Thyroid gland (tissue), 4 donors: ENCODE results near the gene ANKRD11. TPM values are rescaled to one million over a fixed set of nuclear protein-coding genes. Genes with fewer than 3 reads are reported as not detected.

Source experiments
- DNase-seq, 2 donors: peaks; one replicate each; pipeline ENCODE4 v3.0.0-alpha.2; 2019
- H3K27ac ChIP-seq, 3 donors: fragments of 200-600 bp; sonication (generic); 1 replicate in 2 of 3; 2 replicates in 1 of 3; pipeline ENCODE4 v1.5.1; 2016 to 2019; ENCODE audit warnings: mild to moderate bottlenecking in 1 of 3, moderate library complexity in 1 of 3
- H3K27me3 ChIP-seq: fragments of 200-600 bp; sonication (generic); one replicate; pipeline ENCODE4 v1.5.1; 2019
- H3K36me3 ChIP-seq, 2 donors: fragments of 200-600 bp; sonication (generic); one replicate each; pipeline ENCODE4 v1.5.1; 2016 to 2019
- H3K4me1 ChIP-seq, 2 donors: fragments of 200-600 bp; sonication (generic); one replicate each; pipeline ENCODE4 v1.5.1; 2017 to 2019
- H3K4me3 ChIP-seq, 3 donors: fragments of 200-600 bp; sonication (generic); replicated peaks in 1 of 3; 1 replicate in 2 of 3; 2 replicates in 1 of 3; pipeline ENCODE4 v1.5.1; 2016; ENCODE audit warnings: mild to moderate bottlenecking in 1 of 3
- H3K9me3 ChIP-seq: fragments of 200-600 bp; sonication (generic); one replicate; pipeline ENCODE4 v1.5.1; 2017
- CTCF ChIP-seq, 6 experiments: fragments of 200-600 bp in 3 of 6; fragments of 450-650 bp in 3 of 6; sonication (generic) in 3 of 6; IDR thresholded peaks; one replicate each; pipeline ENCODE4 v1.5.1; 2016 to 2019; ENCODE audit warnings: antibody characterized with exemption in 6 of 6, mild to moderate bottlenecking in 2 of 6, inconsistent platforms in 1 of 6, moderate library complexity in 1 of 6
- POLR2A ChIP-seq, 2 donors: fragments of 450-650 bp; IDR thresholded peaks; one replicate each; pipeline ENCODE4 v1.6.1; 2017; ENCODE audit warnings: antibody characterized with exemption in 2 of 2, mild to moderate bottlenecking in 2 of 2, moderate library complexity in 1 of 2
- WGBS, 2 donors: methylation state at CpG; one replicate each; pipeline ENCODE4 v1.1.5; 2017; 5-methylcytosine and 5-hydroxymethylcytosine counted together
- intact Hi-C: fragments of 100-400 bp; cut with DNase I; formaldehyde crosslinking; loops from one replicate; pipeline ENCODE4 v1.15.1; 2023
- total RNA-seq, 4 donors: library from RNA; depleted of rRNA; stranded (reverse); fragments of >200 nt; gene quantifications; one replicate each; pipeline ENCODE4 v1.2.3, GENCODE V29; 2016

The ANKRD11 gene
- total RNA-seq, 4 donors from 2014 or later: 62.1 to 90.4 (median 75.0) TPM

- TF ChIP-seq POLR2A (IDR thresholded peaks at IDR 0.05) (no peak), CTCF (IDR thresholded peaks at IDR 0.05) (no peak)
- H3K4me1 ChIP-seq: no peaks in the 10 kb centered on the region
- no peak overlapping the region for H3K4me3 ChIP-seq
- H3K27ac ChIP-seq: no peak overlapping the region
- H3K9me3 ChIP-seq: no peaks in the 10 kb centered on the region
- no peak for DNase-seq
- peaks cover 24 to 25% of the 10 kb centered on the region in 2 donors for H3K36me3 ChIP-seq
- WGBS, 2 donors: 96 to 98% methylated on average over 16 of the region's 16 CpGs
- intact Hi-C loops: no loop called here
- H3K27me3 ChIP-seq: no peaks in the 10 kb centered on the region
Observed at GRCh38 chr16:89233678-89234490, 256.5 kb downstream of the ANKRD11 start.

GRCh38 chr16:89232107-89232506, 258.3 kb downstream of the ANKRD11 start:
- Histone ChIP-seq H3K4me1 (no peaks in the 10 kb centered on the region), H3K36me3 (peaks cover 41 to 43% of the 10 kb centered on the region in 2 donors), H3K4me3 (no peak overlapping the region), H3K9me3 (no peaks in the 10 kb centered on the region), H3K27me3 (no peaks in the 10 kb centered on the region), H3K27ac (no peak overlapping the region)
- TF ChIP-seq CTCF (IDR thresholded peaks at IDR 0.05) (no peak), POLR2A (IDR thresholded peaks at IDR 0.05) (no peak)
- intact Hi-C loops: no loop called here
- WGBS, 2 donors: 85% methylated on average over 2 of the region's 2 CpGs; no CpG with 5 or more reads in 1 of the 2 donors
- DNase-seq: no peak

GRCh38 chr16:89230255-89230654, 260.1 kb downstream of the ANKRD11 start:
- H3K27me3 ChIP-seq: no peaks in the 10 kb centered on the region
- no peaks in the 10 kb centered on the region for H3K4me1 ChIP-seq
- intact Hi-C loops: no loop called here
- H3K9me3 ChIP-seq: no peaks in the 10 kb centered on the region
- TF ChIP-seq CTCF (IDR thresholded peaks at IDR 0.05) (no peak), POLR2A (IDR thresholded peaks at IDR 0.05) (no peak)
- H3K4me3 ChIP-seq: no peak overlapping the region
- no peak overlapping the region for H3K27ac ChIP-seq
- H3K36me3 ChIP-seq: peaks cover 52 to 59% of the 10 kb centered on the region in 2 donors
- no peak for DNase-seq
- WGBS, 2 donors: 88 to 94% methylated on average over 5 to 12 of the region's 14 CpGs

GRCh38 chr16:89224665-89225064, 265.7 kb downstream of the ANKRD11 start:
- no peaks in the 10 kb centered on the region for H3K4me1 ChIP-seq
- H3K36me3 ChIP-seq: peaks cover 38 to 55% of the 10 kb centered on the region in 2 donors
- H3K27ac ChIP-seq: no peak overlapping the region
- WGBS, 2 donors: 90 to 94% methylated on average over 9 to 10 of the region's 10 CpGs
- no peak for TF ChIP-seq CTCF (IDR thresholded peaks at IDR 0.05)
- TF ChIP-seq POLR2A (IDR thresholded peaks at IDR 0.05): no peak
- H3K4me3 ChIP-seq: no peak overlapping the region
- intact Hi-C loops: no loop called here
- no peaks in the 10 kb centered on the region for H3K27me3 ChIP-seq
- no peak for DNase-seq
- no peaks in the 10 kb centered on the region for H3K9me3 ChIP-seq

- H3K36me3 ChIP-seq: peaks cover 29 to 45% of the 10 kb centered on the region in 2 donors
- no peaks in the 10 kb centered on the region for H3K27me3 ChIP-seq
- no peak overlapping the region for H3K27ac ChIP-seq
- intact Hi-C loops: no loop called here
- no peaks in the 10 kb centered on the region for H3K9me3 ChIP-seq
- TF ChIP-seq POLR2A (IDR thresholded peaks at IDR 0.05) (no peak), CTCF (IDR thresholded peaks at IDR 0.05) (no peak)
- peaks cover 0 to 7% of the 10 kb centered on the region in 2 donors for H3K4me1 ChIP-seq
- no peak for DNase-seq
- 95% methylated on average over 21 of the region's 21 CpGs for WGBS, 2 donors
- no peak overlapping the region for H3K4me3 ChIP-seq
Observed at GRCh38 chr16:89222931-89223330, 267.4 kb downstream of the ANKRD11 start.
